HG03439 (cell line): ENCODE data around the gene PCDHA10.
"Not testable (repeated sequence)": the region's sequence is repeated elsewhere in the genome, so short reads cannot be mapped to it uniquely, and the experiment has no call there.

Experiments
- ATAC-seq: cut with Tn5 transposase; IDR thresholded peaks from one replicate; pipeline ENCODE4 v1.9.1; 2021; ENCODE audit warnings: mild to moderate bottlenecking, moderate library complexity; ENCODE audit not compliant: unreplicated experiment

Gene PCDHA10

GRCh38 chr5:140842798-140843733, 12.6 kb upstream of the PCDHA10 start:
- ATAC-seq = no peak

GRCh38 chr5:140848139-140849102, 7.3 kb upstream of the PCDHA10 start, which contains the start of gene PCDHA9:
PCDHA9 (plus strand) TSS chr5:140848382; CDS start chr5:140848496, 114 bp downstream.
- ATAC-seq = not testable (repeated sequence)

- ATAC-seq = not testable (repeated sequence)
Observed at GRCh38 chr5:140849831-140850634, 5.7 kb upstream of the PCDHA10 start.

GRCh38 chr5:140857177-140857986, 1.7 kb downstream of the PCDHA10 start:
- ATAC-seq = no peak

DNA sequence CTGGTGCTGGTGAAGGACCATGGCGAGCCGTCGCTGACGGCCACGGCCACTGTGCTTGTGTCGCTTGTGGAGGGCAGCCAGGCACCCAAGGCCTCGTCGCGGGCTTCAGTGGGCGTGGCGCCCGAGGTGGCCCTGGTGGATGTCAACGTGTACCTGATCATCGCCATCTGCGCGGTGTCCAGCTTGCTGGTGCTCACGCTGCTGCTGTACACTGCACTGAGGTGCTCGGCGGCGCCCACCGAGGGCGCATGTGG, 2.2 kb downstream of the PCDHA10 start:
- ATAC-seq = no peak

- no peak for ATAC-seq
Observed at GRCh38 chr5:140862441-140863295, 7.0 kb downstream of the PCDHA10 start.

DNA sequence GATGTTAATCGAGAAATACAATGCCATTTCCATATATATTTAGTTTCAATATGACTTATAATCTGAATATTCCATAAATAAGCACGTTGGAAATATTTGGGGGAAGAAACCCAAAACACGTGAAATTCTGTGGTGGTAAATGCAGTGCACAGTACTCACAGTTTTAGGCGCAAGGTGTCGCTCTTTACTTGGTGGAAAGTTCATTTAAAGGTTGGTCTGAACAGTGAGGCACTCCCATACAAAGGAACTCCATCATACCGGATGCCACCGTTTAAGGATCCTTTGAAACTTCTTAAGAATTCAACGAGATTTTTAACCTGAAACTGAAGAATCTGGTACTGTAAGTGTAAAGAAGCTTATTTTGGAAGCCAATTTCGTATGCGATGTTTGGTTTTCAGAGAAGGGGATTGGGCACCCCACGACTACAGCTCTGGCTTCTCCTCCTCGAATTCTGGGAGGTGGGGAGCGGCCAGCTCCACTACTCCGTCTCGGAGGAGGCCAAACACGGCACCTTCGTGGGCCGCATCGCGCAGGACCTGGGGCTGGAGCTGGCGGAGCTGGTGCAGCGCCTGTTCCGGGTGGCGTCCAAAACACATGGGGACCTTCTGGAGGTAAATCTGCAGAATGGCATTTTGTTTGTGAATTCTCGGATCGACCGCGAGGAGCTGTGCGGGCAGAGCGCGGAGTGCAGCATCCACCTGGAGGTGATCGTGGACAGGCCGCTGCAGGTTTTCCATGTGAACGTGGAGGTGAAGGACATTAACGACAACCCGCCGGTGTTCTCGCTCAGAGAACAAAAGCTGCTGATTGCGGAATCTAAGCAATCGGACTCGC, 13.2 kb downstream of the PCDHA10 start, which contains the start of gene PCDHA11:
PCDHA11 (plus strand) TSS at position 237 of the 834 bp plus-strand sequence; CDS start at position 384, 147 bp downstream.
- ATAC-seq = no peak

GRCh38 chr5:140869555-140869886, 13.8 kb downstream of the PCDHA10 start:
- no peak for ATAC-seq

DNA sequence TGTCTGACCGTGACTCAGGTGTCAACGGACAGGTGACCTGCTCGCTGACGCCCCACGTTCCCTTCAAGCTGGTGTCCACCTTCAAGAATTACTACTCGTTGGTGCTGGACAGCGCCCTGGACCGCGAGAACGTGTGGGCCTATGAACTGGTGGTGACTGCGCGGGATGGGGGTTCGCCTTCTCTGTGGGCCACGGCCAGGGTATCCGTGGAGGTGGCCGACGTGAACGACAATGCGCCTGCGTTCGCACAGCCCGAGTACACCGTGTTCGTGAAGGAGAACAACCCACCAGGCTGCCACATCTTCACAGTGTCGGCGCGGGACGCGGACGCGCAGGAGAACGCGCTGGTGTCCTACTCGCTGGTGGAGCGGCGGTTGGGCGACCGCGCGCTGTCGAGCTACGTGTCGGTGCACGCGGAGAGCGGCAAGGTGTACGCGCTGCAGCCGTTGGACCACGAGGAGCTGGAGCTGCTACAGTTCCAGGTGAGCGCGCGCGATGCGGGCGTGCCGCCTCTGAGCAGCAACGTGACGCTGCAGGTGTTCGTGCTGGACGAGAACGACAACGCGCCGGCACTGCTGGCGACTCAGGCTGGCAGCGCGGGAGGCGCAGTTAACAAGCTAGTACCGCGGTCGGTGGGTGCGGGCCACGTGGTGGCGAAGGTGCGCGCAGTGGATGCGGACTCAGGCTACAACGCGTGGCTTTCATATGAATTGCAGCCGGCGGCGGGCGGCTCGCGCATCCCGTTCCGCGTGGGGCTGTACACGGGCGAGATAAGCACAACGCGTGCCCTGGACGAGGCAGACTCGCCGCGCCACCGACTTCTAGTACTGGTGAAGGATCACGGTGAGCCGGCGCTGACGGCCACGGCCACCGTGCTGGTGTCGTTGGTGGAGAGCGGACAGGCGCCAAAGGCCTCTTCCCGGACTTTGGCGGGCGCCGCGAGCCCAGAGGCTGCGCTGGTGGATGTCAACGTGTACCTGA, 14.8 kb downstream of the PCDHA10 start:
- no peak for ATAC-seq

DNA sequence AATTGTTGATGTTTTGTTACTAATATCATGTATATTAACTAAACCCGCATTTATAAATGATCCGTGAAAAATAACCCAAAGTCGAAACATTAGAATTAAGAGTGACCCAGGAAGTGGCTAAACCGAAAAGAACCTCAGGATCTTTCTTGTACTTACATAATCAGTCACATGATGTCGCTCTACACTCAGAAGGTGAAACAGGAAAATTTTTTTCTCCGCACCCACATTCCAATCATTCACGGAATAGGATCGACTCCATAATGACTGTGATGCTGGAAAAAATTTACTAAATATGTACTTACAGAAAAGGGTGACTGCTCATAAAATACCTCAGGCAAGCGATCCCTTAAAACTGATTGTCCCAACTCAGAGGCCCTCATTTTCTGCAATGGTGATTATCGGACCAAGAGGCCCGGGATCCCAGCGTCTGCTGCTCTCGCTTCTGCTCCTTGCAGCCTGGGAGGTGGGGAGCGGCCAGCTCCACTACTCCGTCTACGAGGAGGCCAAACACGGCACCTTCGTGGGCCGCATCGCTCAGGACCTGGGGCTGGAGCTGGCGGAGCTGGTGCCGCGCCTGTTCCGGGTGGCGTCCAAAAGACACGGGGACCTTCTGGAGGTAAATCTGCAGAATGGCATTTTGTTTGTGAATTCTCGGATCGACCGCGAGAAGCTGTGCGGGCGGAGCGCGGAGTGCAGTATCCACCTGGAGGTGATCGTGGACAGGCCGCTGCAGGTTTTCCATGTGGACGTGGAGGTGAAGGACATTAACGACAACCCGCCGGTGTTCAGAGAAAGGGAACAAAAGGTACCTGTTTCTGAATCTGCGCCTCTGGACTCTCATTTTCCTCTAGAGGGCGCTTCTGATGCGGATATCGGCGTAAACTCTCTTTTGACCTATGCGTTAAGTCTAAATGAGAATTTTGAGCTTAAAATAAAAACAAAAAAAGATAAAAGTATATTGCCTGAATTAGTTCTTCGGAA, 19.7 kb downstream of the PCDHA10 start, which contains the start of gene PCDHA12:
PCDHA12 (plus strand) TSS at position 224 of the 981 bp plus-strand sequence; CDS start at position 389, 165 bp downstream.
- ATAC-seq = no peak

- not testable (repeated sequence) for ATAC-seq
Observed at GRCh38 chr5:140876541-140877261, 21.0 kb downstream of the PCDHA10 start.

GRCh38 chr5:140877262-140877581, 21.5 kb downstream of the PCDHA10 start:
- no peak for ATAC-seq

- no peak for ATAC-seq
Observed at GRCh38 chr5:140881889-140882590, 26.3 kb downstream of the PCDHA10 start, which contains the start of gene PCDHA13. PCDHA13 (plus strand) TSS chr5:140882124; CDS start chr5:140882269, 145 bp downstream.

DNA sequence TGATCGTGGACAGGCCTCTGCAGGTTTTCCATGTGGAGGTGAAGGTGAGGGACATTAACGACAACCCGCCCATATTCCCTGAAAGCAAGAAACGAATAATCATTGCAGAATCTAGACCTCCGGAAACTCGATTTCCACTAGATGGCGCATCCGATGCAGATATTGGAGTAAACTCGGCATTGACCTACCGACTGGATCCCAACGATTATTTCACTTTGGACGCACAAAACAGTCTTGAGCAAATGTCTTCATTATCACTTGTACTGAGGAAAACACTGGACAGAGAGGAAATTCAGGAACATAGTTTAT, 26.8 kb downstream of the PCDHA10 start:
- no peak for ATAC-seq

GRCh38 chr5:140883373-140883772, 27.7 kb downstream of the PCDHA10 start:
- ATAC-seq = no peak
